SK-N-SH treated with all-trans-retinoic acid at 6 μM for 48 hours (cell line): ENCODE measurements around the gene PCSK5.

ENCODE experiments used
- ATAC-seq: fragments of 200-7000 bp; cut with Tn5 transposase; 3 replicates; pipeline ENCODE4 v1.9.1; 2020; ENCODE audit warnings: mild to moderate bottlenecking, moderate library complexity
- ARNTL ChIP-seq: fragments of 450-650 bp; formaldehyde crosslinking; IDR thresholded peaks from 2 replicates; pipeline ENCODE4 v1.5.0; 2020; ENCODE audit warnings: low read depth, mild to moderate bottlenecking, moderate library complexity, borderline replicate concordance
- BACH2 ChIP-seq: fragments of 250-450 bp; sonication (Bioruptor Pico); IDR thresholded peaks from 2 replicates; pipeline ENCODE4 v1.9.0; 2021; ENCODE audit warnings: mild to moderate bottlenecking, borderline replicate concordance
- CREB5 ChIP-seq: fragments of 250-450 bp; sonication (Bioruptor Pico); IDR thresholded peaks from 2 replicates; pipeline ENCODE4 v1.5.1; 2020; ENCODE audit warnings: low read depth, mild to moderate bottlenecking, moderate library complexity
- CSDC2 ChIP-seq: fragments of 250-450 bp; sonication (Bioruptor Pico); IDR thresholded peaks from 2 replicates; pipeline ENCODE4 v1.5.0; 2020; ENCODE audit warnings: mild to moderate bottlenecking, moderate library complexity
- ESRRG ChIP-seq: fragments of 250-450 bp; sonication (Bioruptor Pico); IDR thresholded peaks from 2 replicates; pipeline ENCODE4 v1.6.1; 2021; ENCODE audit warnings: mild to moderate bottlenecking
- GLIS3 ChIP-seq: fragments of 250-450 bp; sonication (Bioruptor Pico); IDR thresholded peaks from 2 replicates; pipeline ENCODE4 v1.5.0; 2020; ENCODE audit warnings: mild to moderate bottlenecking, moderate library complexity
- ISL1 ChIP-seq: fragments of 250-450 bp; sonication (Bioruptor Pico); IDR thresholded peaks from 2 replicates; pipeline ENCODE4 v2.1.2; 2022; ENCODE audit warnings: mild to moderate bottlenecking, moderate library complexity
- OSR1 ChIP-seq: fragments of 250-450 bp; sonication (Bioruptor Pico); IDR thresholded peaks from 2 replicates; pipeline ENCODE4 v1.8.0; 2022; ENCODE audit warnings: moderate library complexity, mild to moderate bottlenecking, inconsistent platforms
- PPARA ChIP-seq: fragments of 250-450 bp; sonication (Bioruptor Pico); IDR thresholded peaks from 2 replicates; pipeline ENCODE4 v1.5.0; 2020; ENCODE audit warnings: mild to moderate bottlenecking, borderline replicate concordance
- RARB ChIP-seq: fragments of 250-450 bp; sonication (Bioruptor Pico); IDR thresholded peaks from 2 replicates; pipeline ENCODE4 v1.8.0; 2021; ENCODE audit warnings: mild to moderate bottlenecking, moderate library complexity
- SNAI2 ChIP-seq: fragments of 250-450 bp; sonication (Bioruptor Pico); IDR thresholded peaks from 2 replicates; pipeline ENCODE4 v1.5.0; 2020; ENCODE audit warnings: mild to moderate bottlenecking, moderate library complexity
- TCF4 ChIP-seq: fragments of 250-450 bp; sonication (Bioruptor Pico); IDR thresholded peaks from 2 replicates; pipeline ENCODE4 v1.8.0; 2021; ENCODE audit warnings: mild to moderate bottlenecking, moderate library complexity, borderline replicate concordance
- TOX ChIP-seq: fragments of 250-450 bp; sonication (Bioruptor Pico); IDR thresholded peaks from 2 replicates; pipeline ENCODE4 v1.8.0; 2021; ENCODE audit warnings: mild to moderate bottlenecking, moderate library complexity, borderline replicate concordance
- ZFP3 ChIP-seq: fragments of 250-450 bp; sonication (Bioruptor Pico); IDR thresholded peaks from 2 replicates; pipeline ENCODE4 v1.5.0; 2020; ENCODE audit warnings: mild to moderate bottlenecking, moderate library complexity
- ZFP30 ChIP-seq: fragments of 450-650 bp; formaldehyde crosslinking; IDR thresholded peaks from 2 replicates; pipeline ENCODE4 v1.5.0; 2022; ENCODE audit warnings: mild to moderate bottlenecking, moderate library complexity
- ZNF565 ChIP-seq: fragments of 450-650 bp; formaldehyde crosslinking; conservative IDR thresholded peaks from 2 replicates; pipeline ENCODE4 v1.5.0; 2020; ENCODE audit warnings: low read depth, mild to moderate bottlenecking, moderate library complexity
- ZNF70 ChIP-seq: fragments of 450-650 bp; formaldehyde crosslinking; IDR thresholded peaks from 2 replicates; pipeline ENCODE4 v1.5.0; 2020; ENCODE audit warnings: mild to moderate bottlenecking, moderate library complexity
- ZNF8 ChIP-seq: fragments of 450-650 bp; formaldehyde crosslinking; IDR thresholded peaks from 2 replicates; pipeline ENCODE4 v1.5.0; 2020; ENCODE audit warnings: mild to moderate bottlenecking, moderate library complexity
- TF ChIP-seq, protein P1 (sequence below): fragments of 250-450 bp; sonication (Bioruptor Pico); IDR thresholded peaks from 2 replicates; pipeline ENCODE4 v1.8.0; 2020; ENCODE audit warnings: mild to moderate bottlenecking, moderate library complexity, borderline replicate concordance
- TF ChIP-seq, protein P2 (sequence below): fragments of 250-450 bp; sonication (Bioruptor Pico); IDR thresholded peaks from 2 replicates; pipeline ENCODE4 v1.5.0; 2020; ENCODE audit warnings: mild to moderate bottlenecking, moderate library complexity
- TF ChIP-seq, protein P3 (sequence below): fragments of 250-450 bp; sonication (Bioruptor Pico); IDR thresholded peaks from 2 replicates; pipeline ENCODE4 v1.5.1; 2021; ENCODE audit warnings: mild to moderate bottlenecking, moderate library complexity

PCSK5 gene

DNA sequence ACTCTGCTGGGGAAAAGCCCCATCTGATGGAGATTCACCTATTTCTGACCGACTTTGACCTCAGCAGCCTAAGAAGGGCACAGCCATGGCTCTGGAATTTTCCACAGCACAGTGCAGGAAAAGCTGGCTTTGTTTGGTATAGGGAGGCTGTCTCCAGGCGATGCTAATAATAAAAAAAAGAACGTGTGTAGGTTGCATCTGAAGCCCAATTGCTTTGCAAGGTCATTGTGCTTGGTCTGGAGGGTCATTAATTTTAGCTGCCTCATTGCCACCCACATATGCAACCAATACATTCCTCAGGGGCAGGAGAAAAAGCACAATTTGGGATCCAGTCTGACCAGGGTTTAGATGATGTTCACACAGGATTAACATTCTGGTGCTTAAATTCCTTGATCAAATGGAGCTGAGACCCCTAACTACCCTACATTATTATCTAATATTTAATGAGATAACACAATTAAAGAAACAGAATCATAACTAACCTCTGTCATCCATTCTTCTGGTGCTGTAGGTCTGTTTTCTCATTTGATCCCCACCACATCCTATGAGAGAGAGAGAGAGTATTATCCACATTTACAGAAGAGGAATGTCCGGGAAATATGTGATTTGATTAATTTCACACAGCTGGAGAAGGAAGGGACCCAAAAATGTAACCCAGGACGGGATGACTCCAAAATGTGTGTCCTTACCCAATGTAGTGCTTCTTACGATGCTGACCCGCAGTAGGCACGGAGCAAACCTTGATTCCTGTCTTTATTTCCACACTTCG lies 327.8 kb downstream of the PCSK5 start:
- no peak for TF ChIP-seq ZFP3 (CRISPR knock-in tag)
- no peak for TF ChIP-seq ISL1 (CRISPR knock-in tag)
- TF ChIP-seq CREB5, result no peak
- TF ChIP-seq TOX (CRISPR knock-in tag), result no peak
- no peak for TF ChIP-seq ZNF70
- no peak for TF ChIP-seq ZNF565 (CRISPR knock-in tag)
- TF ChIP-seq, protein P1, sequence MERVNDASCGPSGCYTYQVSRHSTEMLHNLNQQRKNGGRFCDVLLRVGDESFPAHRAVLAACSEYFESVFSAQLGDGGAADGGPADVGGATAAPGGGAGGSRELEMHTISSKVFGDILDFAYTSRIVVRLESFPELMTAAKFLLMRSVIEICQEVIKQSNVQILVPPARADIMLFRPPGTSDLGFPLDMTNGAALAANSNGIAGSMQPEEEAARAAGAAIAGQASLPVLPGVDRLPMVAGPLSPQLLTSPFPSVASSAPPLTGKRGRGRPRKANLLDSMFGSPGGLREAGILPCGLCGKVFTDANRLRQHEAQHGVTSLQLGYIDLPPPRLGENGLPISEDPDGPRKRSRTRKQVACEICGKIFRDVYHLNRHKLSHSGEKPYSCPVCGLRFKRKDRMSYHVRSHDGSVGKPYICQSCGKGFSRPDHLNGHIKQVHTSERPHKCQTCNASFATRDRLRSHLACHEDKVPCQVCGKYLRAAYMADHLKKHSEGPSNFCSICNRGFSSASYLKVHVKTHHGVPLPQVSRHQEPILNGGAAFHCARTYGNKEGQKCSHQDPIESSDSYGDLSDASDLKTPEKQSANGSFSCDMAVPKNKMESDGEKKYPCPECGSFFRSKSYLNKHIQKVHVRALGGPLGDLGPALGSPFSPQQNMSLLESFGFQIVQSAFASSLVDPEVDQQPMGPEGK (CRISPR knock-in tag), result no peak
- TF ChIP-seq OSR1 (CRISPR knock-in tag), result no peak
- TF ChIP-seq, protein P2, sequence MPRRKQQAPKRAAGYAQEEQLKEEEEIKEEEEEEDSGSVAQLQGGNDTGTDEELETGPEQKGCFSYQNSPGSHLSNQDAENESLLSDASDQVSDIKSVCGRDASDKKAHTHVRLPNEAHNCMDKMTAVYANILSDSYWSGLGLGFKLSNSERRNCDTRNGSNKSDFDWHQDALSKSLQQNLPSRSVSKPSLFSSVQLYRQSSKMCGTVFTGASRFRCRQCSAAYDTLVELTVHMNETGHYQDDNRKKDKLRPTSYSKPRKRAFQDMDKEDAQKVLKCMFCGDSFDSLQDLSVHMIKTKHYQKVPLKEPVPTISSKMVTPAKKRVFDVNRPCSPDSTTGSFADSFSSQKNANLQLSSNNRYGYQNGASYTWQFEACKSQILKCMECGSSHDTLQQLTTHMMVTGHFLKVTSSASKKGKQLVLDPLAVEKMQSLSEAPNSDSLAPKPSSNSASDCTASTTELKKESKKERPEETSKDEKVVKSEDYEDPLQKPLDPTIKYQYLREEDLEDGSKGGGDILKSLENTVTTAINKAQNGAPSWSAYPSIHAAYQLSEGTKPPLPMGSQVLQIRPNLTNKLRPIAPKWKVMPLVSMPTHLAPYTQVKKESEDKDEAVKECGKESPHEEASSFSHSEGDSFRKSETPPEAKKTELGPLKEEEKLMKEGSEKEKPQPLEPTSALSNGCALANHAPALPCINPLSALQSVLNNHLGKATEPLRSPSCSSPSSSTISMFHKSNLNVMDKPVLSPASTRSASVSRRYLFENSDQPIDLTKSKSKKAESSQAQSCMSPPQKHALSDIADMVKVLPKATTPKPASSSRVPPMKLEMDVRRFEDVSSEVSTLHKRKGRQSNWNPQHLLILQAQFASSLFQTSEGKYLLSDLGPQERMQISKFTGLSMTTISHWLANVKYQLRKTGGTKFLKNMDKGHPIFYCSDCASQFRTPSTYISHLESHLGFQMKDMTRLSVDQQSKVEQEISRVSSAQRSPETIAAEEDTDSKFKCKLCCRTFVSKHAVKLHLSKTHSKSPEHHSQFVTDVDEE (CRISPR knock-in tag), result no peak
- no peak for TF ChIP-seq PPARA (CRISPR knock-in tag)
- TF ChIP-seq BACH2 (CRISPR knock-in tag), result no peak
- no peak for TF ChIP-seq CSDC2
- no peak for TF ChIP-seq ZFP30 (CRISPR knock-in tag)
- no peak for TF ChIP-seq ARNTL (CRISPR knock-in tag)
- TF ChIP-seq GLIS3 (CRISPR knock-in tag), result no peak
- TF ChIP-seq ESRRG (CRISPR knock-in tag), result no peak
- TF ChIP-seq, all 23 proteins: peak for 0
- no peak for ATAC-seq

GRCh38 chr9:76218886-76219445 lies 328.5 kb downstream of the PCSK5 start:
- ATAC-seq, result no peak
- TF ChIP-seq, protein P3, sequence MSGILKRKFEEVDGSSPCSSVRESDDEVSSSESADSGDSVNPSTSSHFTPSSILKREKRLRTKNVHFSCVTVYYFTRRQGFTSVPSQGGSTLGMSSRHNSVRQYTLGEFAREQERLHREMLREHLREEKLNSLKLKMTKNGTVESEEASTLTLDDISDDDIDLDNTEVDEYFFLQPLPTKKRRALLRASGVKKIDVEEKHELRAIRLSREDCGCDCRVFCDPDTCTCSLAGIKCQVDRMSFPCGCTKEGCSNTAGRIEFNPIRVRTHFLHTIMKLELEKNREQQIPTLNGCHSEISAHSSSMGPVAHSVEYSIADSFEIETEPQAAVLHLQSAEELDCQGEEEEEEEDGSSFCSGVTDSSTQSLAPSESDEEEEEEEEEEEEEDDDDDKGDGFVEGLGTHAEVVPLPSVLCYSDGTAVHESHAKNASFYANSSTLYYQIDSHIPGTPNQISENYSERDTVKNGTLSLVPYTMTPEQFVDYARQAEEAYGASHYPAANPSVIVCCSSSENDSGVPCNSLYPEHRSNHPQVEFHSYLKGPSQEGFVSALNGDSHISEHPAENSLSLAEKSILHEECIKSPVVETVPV (CRISPR knock-in tag), result no peak
- no peak for TF ChIP-seq RARB
- TF ChIP-seq ZNF8 (CRISPR knock-in tag), result no peak

DNA sequence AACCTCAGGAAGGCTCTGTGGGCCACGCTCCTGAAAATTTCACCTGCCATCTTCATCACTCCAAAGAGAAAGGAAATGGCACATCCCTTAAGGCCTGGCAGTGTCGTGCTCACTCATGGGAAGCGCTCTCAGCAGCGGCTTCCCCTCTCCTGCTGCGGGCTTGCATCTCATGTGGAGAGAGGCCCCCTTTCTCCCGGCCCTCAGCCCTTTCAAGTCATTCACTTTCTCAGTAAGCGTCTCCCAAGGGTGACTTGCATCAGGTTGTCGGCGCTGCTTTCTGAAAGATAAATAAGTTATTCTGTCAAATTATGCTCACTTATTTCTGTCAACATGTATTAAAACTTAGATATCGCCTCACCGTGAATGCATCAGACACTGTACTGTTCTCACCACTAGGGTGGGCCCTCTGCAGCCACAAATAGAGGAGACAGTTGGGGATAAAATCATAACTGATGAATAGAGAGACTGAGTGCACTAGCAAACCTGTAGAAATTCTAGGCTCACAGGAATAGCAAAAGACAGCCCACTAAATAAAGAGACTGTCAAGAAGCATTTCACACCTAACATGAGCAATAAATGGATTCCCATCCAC lies 329.2 kb downstream of the PCSK5 start:
- TF ChIP-seq BACH2 (CRISPR knock-in tag), result no peak

DNA sequence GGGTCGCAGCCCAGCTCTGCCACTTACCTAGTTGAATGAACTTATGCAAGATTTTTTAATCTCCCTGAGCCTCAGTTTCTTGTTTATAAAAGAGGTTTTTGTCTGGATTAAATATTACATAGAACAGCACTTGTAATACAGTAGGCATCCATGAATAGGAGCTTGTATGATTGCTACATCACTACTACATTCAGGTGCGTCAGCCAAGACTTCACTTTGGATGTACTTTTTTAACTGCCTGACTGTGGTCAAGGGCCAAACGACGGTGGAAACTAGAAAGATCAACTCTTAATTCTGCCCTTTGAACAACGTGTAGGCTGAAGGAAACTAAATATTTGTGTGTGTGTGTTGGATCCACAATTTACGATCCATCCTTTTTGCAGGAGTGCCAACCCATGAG lies 330.9 kb downstream of the PCSK5 start:
- TF ChIP-seq ISL1 (CRISPR knock-in tag) (no peak), GLIS3 (CRISPR knock-in tag) (no peak), SNAI2 (CRISPR knock-in tag) (no peak), CSDC2 (no peak), TOX (CRISPR knock-in tag) (no peak), ZNF8 (CRISPR knock-in tag) (no peak), OSR1 (CRISPR knock-in tag) (no peak), TCF4 (CRISPR knock-in tag) (no peak), ZFP3 (CRISPR knock-in tag) (no peak), ARNTL (CRISPR knock-in tag) (no peak), ESRRG (CRISPR knock-in tag) (no peak), ZFP30 (CRISPR knock-in tag) (no peak), BACH2 (CRISPR knock-in tag) (no peak), ZNF70 (no peak)
- TF ChIP-seq, protein P2 (CRISPR knock-in tag), result no peak
- TF ChIP-seq, protein P1 (CRISPR knock-in tag), result no peak
- no peak for ATAC-seq

More for the DNA sequence above, 329.2 kb downstream of the PCSK5 start:
- ATAC-seq, result peak; percentile 80
